Duodenal mucosa (tissue), 2 donors: ENCODE data around the gene HNRNPAB.

Experiments used
- H3K27ac ChIP-seq: one replicate; pipeline ENCODE4 v1.7.0; 2013; ENCODE audit warnings: low read depth, low read length
- H3K27me3 ChIP-seq, 2 donors: one replicate each; pipeline ENCODE4 v1.7.0; 2013; ENCODE audit warnings: low read length in 2 of 2, control low read depth in 1 of 2; ENCODE audit not compliant: insufficient read depth in 2 of 2, control insufficient read depth in 1 of 2
- H3K36me3 ChIP-seq, 2 donors: one replicate each; pipeline ENCODE4 v1.7.0; 2013; ENCODE audit warnings: low read length in 2 of 2, control low read depth in 1 of 2; ENCODE audit not compliant: insufficient read depth in 2 of 2, control insufficient read depth in 1 of 2
- H3K4me1 ChIP-seq, 2 donors: one replicate each; pipeline ENCODE4 v1.7.0; 2013; ENCODE audit warnings: low read length in 2 of 2, control low read depth in 1 of 2; ENCODE audit not compliant: insufficient read depth in 2 of 2, control insufficient read depth in 1 of 2
- H3K4me3 ChIP-seq, 2 donors: one replicate each; pipeline ENCODE4 v1.7.0; 2013; ENCODE audit warnings: low read length in 2 of 2, low read depth in 1 of 2
- H3K9ac ChIP-seq, 2 donors: one replicate each; pipeline ENCODE4 v1.7.0; 2013; ENCODE audit warnings: low read length in 2 of 2, low read depth in 1 of 2
- H3K9me3 ChIP-seq, 2 donors: one replicate each; pipeline ENCODE4 v1.7.0; 2013; ENCODE audit warnings: low read length in 2 of 2, control low read depth in 1 of 2; ENCODE audit not compliant: control insufficient read depth in 1 of 2

Gene HNRNPAB

GRCh38 chr5:178204182-178204934 lies at the start of gene HNRNPAB:
TSS of gene HNRNPAB (plus strand) at chr5:178204533. CDS start at chr5:178204838, 305 bp downstream.
- H3K9ac ChIP-seq: peak within 1 kb of the TSS; percentile 87 to 91

GRCh38 chr5:178155065-178155464 lies 49.3 kb upstream of the HNRNPAB start:
- H3K4me1 ChIP-seq: peaks cover 7 to 21% of the 10 kb centered on the region in 2 donors
- H3K36me3 ChIP-seq: peaks cover 0 to 15% of the 10 kb centered on the region in 2 donors
- no peaks in the 10 kb centered on the region for H3K27me3 ChIP-seq
- H3K9me3 ChIP-seq: no peaks in the 10 kb centered on the region
- no peak overlapping the region for H3K9ac ChIP-seq
- H3K27ac ChIP-seq: no peak overlapping the region
- no peak overlapping the region for H3K4me3 ChIP-seq

More at GRCh38 chr5:178204182-178204934, at the start of gene HNRNPAB:
- Histone ChIP-seq H3K36me3 (peaks cover 28 to 37% of the 10 kb centered on the region in 2 donors), H3K4me3 (peak within 1 kb of the TSS; percentile 76 to 81), H3K4me1 (peaks cover 44 to 52% of the 10 kb centered on the region in 2 donors), H3K27ac (peak within 1 kb of the TSS; percentile 88), H3K27me3 (no peaks in the 10 kb centered on the region), H3K9me3 (no peaks in the 10 kb centered on the region)

GRCh38 chr5:178160176-178160575 lies 44.2 kb upstream of the HNRNPAB start:
- H3K4me3 ChIP-seq: no peak overlapping the region
- no peaks in the 10 kb centered on the region for H3K9me3 ChIP-seq
- H3K27ac ChIP-seq: no peak overlapping the region
- no peak overlapping the region for H3K9ac ChIP-seq
- peaks cover 8% of the 10 kb centered on the region in 2 donors for H3K4me1 ChIP-seq
- H3K36me3 ChIP-seq: no peaks in the 10 kb centered on the region
- H3K27me3 ChIP-seq: peaks cover 5 to 6% of the 10 kb centered on the region in 2 donors

GRCh38 chr5:178162481-178162880 lies 41.9 kb upstream of the HNRNPAB start:
- Histone ChIP-seq H3K4me3 (no peak overlapping the region), H3K9ac (no peak overlapping the region), H3K4me1 (peaks cover 8% of the 10 kb centered on the region in 2 donors), H3K27me3 (peaks cover 5 to 6% of the 10 kb centered on the region in 2 donors), H3K9me3 (no peaks in the 10 kb centered on the region), H3K36me3 (no peaks in the 10 kb centered on the region), H3K27ac (no peak overlapping the region)

GRCh38 chr5:178163772-178164735 lies 40.3 kb upstream of the HNRNPAB start:
- peak overlapping the region; percentile 34 to 44 for H3K4me3 ChIP-seq
- H3K27me3 ChIP-seq: peaks cover 5 to 6% of the 10 kb centered on the region in 2 donors
- H3K27ac ChIP-seq: no peak overlapping the region
- no peaks in the 10 kb centered on the region for H3K9me3 ChIP-seq
- peaks cover 8% of the 10 kb centered on the region in 2 donors for H3K4me1 ChIP-seq
- H3K9ac ChIP-seq: peak overlapping the region; percentile 32 to 38
- H3K36me3 ChIP-seq: no peaks in the 10 kb centered on the region

GRCh38 chr5:178165581-178165980 lies 38.8 kb upstream of the HNRNPAB start:
- H3K4me3 ChIP-seq: no peak overlapping the region
- no peak overlapping the region for H3K9ac ChIP-seq
- H3K36me3 ChIP-seq: no peaks in the 10 kb centered on the region
- H3K4me1 ChIP-seq: peaks cover 8% of the 10 kb centered on the region in 2 donors
- no peak overlapping the region for H3K27ac ChIP-seq
- H3K9me3 ChIP-seq: no peaks in the 10 kb centered on the region
- peaks cover 5 to 6% of the 10 kb centered on the region in 2 donors for H3K27me3 ChIP-seq

- Histone ChIP-seq H3K4me1 (no peaks in the 10 kb centered on the region), H3K36me3 (no peaks in the 10 kb centered on the region), H3K27me3 (no peaks in the 10 kb centered on the region), H3K4me3 (no peak overlapping the region), H3K27ac (no peak overlapping the region), H3K9ac (no peak overlapping the region), H3K9me3 (no peaks in the 10 kb centered on the region)
Measured at GRCh38 chr5:178170455-178170854, 33.9 kb upstream of the HNRNPAB start.

GRCh38 chr5:178174456-178174855 lies 29.9 kb upstream of the HNRNPAB start:
- no peaks in the 10 kb centered on the region for H3K27me3 ChIP-seq
- H3K9ac ChIP-seq: no peak overlapping the region
- H3K9me3 ChIP-seq: no peaks in the 10 kb centered on the region
- no peaks in the 10 kb centered on the region for H3K4me1 ChIP-seq
- no peak overlapping the region for H3K27ac ChIP-seq
- no peak overlapping the region for H3K4me3 ChIP-seq
- no peaks in the 10 kb centered on the region for H3K36me3 ChIP-seq

- Histone ChIP-seq H3K9ac (no peak overlapping the region), H3K4me1 (no peaks in the 10 kb centered on the region), H3K27me3 (no peaks in the 10 kb centered on the region), H3K9me3 (no peaks in the 10 kb centered on the region), H3K4me3 (no peak overlapping the region), H3K27ac (no peak overlapping the region), H3K36me3 (no peaks in the 10 kb centered on the region)
Measured at GRCh38 chr5:178176791-178177190, 27.5 kb upstream of the HNRNPAB start.

- Histone ChIP-seq H3K27ac (no peak overlapping the region), H3K4me1 (no peaks in the 10 kb centered on the region), H3K9ac (no peak overlapping the region), H3K4me3 (no peak overlapping the region), H3K9me3 (no peaks in the 10 kb centered on the region), H3K27me3 (no peaks in the 10 kb centered on the region), H3K36me3 (no peaks in the 10 kb centered on the region)
Measured at GRCh38 chr5:178177569-178177968, 26.8 kb upstream of the HNRNPAB start.
